ENCODE data around the gene SWT1.

Gene SWT1

DNA sequence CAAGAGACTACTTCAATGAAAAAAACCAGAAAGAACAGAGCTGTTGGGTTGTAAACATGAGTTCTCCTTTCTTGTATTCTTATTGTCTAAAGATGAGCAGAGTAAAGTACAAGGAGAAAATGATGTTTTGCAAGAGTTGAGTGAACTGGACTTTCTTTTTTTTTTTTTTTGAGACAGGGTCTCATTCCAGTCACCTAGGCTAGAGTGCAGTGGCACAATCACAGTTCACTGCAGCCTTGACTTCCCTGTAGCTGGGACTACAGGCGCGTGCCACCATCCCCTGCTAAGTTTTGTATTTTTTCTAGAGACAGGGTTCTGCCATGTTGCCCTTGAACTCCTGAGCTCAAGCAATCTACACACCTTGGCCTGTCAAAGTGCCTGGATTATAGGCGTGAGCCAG is 167.2 kb downstream of the SWT1 start:
- no peak for DNase-seq

GRCh38 chr1:185325413-185325812 is 168.4 kb downstream of the SWT1 start:
- no peak for DNase-seq

DNA sequence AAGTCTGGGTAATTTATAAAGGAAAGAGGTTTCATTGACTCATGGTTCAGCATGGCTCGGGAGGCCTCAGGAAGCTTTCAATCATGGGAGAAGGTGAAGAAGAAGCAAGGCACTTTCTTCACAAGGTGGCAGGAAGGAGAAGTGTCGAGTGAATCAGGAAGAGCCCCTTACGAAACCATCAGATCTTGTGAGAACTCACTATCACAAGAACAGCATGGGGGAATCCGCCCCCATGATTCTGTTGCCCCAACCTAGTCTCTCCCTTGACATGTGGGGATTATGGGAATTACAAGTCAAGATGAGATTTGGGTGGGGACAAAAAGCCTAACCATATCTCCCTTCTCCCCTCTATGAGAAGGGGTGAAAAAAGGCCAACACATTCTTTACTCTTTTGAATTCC is 171.3 kb downstream of the SWT1 start:
- no peak for DNase-seq

GRCh38 chr1:185334182-185334581 is 177.2 kb downstream of the SWT1 start:
- DNase-seq: no peak

DNA sequence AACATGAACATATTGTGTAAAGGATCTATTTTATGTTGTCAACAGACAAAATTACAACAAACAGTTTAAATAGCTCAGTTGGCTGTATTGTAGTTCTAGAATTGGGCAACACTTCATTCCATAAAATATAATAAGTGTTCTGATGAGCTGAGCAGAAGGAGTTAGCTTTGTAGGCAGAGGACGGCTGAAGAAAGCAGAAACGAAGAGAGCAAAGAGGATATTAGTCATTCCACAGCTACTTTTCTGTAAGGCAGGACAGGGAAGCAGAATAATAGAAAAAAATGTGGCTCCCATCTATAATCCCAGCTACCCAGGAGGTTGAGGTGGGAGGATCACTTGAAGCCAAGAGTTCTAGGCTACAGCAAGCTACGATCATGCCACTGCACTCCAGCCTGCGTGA is 180.3 kb downstream of the SWT1 start:
- no peak for DNase-seq

GRCh38 chr1:185338719-185339622 is 182.0 kb downstream of the SWT1 start:
- DNase-seq: no peak

- no peak for DNase-seq
Observed at GRCh38 chr1:185341196-185341781, 184.3 kb downstream of the SWT1 start.

All from NCI-H1694 (cell line).